ENCODE data around the gene MLKL. TPM values are rescaled to one million over a fixed set of nuclear protein-coding genes. Genes with fewer than 3 reads are reported as not detected.

Gene MLKL
- total RNA-seq, 1 donor from 2014 or later, result 6.3 TPM

GRCh38 chr16:74695450-74696422 is 4.9 kb downstream of the MLKL start:
- no peak for TF ChIP-seq CTCF (IDR thresholded peaks at IDR 0.05; ENCODE audit: insufficient read depth, low read length, severe bottlenecking)
- H3K4me3 ChIP-seq (ENCODE audit: low read depth, low read length), result peak overlapping the region; percentile 38
- peaks cover 5% of the 10 kb centered on the region for H3K36me3 ChIP-seq (ENCODE audit: control insufficient read depth, insufficient read depth, low read length)
- DNase-seq (ENCODE audit: low read depth) (peak; percentile 93), FAIRE-seq (no peak)
- no peaks in the 10 kb centered on the region for H3K27me3 ChIP-seq (ENCODE audit: control insufficient read depth, insufficient read depth, low read length)

- no peak overlapping the region for H3K4me3 ChIP-seq (ENCODE audit: low read depth, low read length)
- H3K36me3 ChIP-seq (ENCODE audit: control insufficient read depth, insufficient read depth, low read length), result peaks cover 5% of the 10 kb centered on the region
- no peaks in the 10 kb centered on the region for H3K27me3 ChIP-seq (ENCODE audit: control insufficient read depth, insufficient read depth, low read length)
- no peak for DNase-seq (ENCODE audit: low read depth)
- TF ChIP-seq CTCF (IDR thresholded peaks at IDR 0.05; ENCODE audit: insufficient read depth, low read length, severe bottlenecking), result no peak
- FAIRE-seq, result no peak
Measured at GRCh38 chr16:74691093-74691855, 9.4 kb downstream of the MLKL start.

GRCh38 chr16:74682556-74682955 is 18.1 kb downstream of the MLKL start:
- TF ChIP-seq CTCF (IDR thresholded peaks at IDR 0.05; ENCODE audit: insufficient read depth, low read length, severe bottlenecking), result no peak
- Histone ChIP-seq H3K36me3 (ENCODE audit: control insufficient read depth, insufficient read depth, low read length) (no peaks in the 10 kb centered on the region), H3K27me3 (ENCODE audit: control insufficient read depth, insufficient read depth, low read length) (no peaks in the 10 kb centered on the region), H3K4me3 (ENCODE audit: low read depth, low read length) (no peak overlapping the region)
- no peak for DNase-seq (ENCODE audit: low read depth)
- FAIRE-seq, result no peak

- no peak for TF ChIP-seq CTCF (IDR thresholded peaks at IDR 0.05; ENCODE audit: insufficient read depth, low read length, severe bottlenecking)
- FAIRE-seq, result no peak
- no peaks in the 10 kb centered on the region for H3K36me3 ChIP-seq (ENCODE audit: control insufficient read depth, insufficient read depth, low read length)
- no peak for DNase-seq (ENCODE audit: low read depth)
- H3K27me3 ChIP-seq (ENCODE audit: control insufficient read depth, insufficient read depth, low read length), result no peaks in the 10 kb centered on the region
- H3K4me3 ChIP-seq (ENCODE audit: low read depth, low read length), result no peak overlapping the region
Measured at GRCh38 chr16:74680681-74681080, 20.0 kb downstream of the MLKL start.

- FAIRE-seq (no peak), DNase-seq (ENCODE audit: low read depth) (no peak)
- Histone ChIP-seq H3K4me3 (ENCODE audit: low read depth, low read length) (no peak overlapping the region), H3K27me3 (ENCODE audit: control insufficient read depth, insufficient read depth, low read length) (no peaks in the 10 kb centered on the region), H3K36me3 (ENCODE audit: control insufficient read depth, insufficient read depth, low read length) (no peaks in the 10 kb centered on the region)
- no peak for TF ChIP-seq CTCF (IDR thresholded peaks at IDR 0.05; ENCODE audit: insufficient read depth, low read length, severe bottlenecking)
Measured at GRCh38 chr16:74679983-74680382, 20.7 kb downstream of the MLKL start.

All from bronchial epithelial cell (primary cell).